Osteoblast (primary cell): ENCODE data around the gene DNAJB11. TPM values are rescaled to one million over a fixed set of nuclear protein-coding genes. Genes with fewer than 3 reads are reported as not detected.
A peak's percentile ranks its signal among the peaks of the same experiment; 100 is the strongest.

ENCODE experiments used
- DNase-seq: peaks from one replicate; pipeline ENCODE4 v3.0.0; 2011; ENCODE audit warnings: low spot score, mixed read lengths; ENCODE audit not compliant: insufficient read length; ENCODE audit errors: missing footprints
- H2AFZ ChIP-seq: 2 replicates; pipeline ENCODE4 v1.6.0; 2011; ENCODE audit warnings: mild to moderate bottlenecking, low read length
- H3K27ac ChIP-seq: 2 replicates; pipeline ENCODE4 v1.5.1; 2011; ENCODE audit warnings: mild to moderate bottlenecking, low read depth, low read length, moderate library complexity
- H3K27me3 ChIP-seq: 2 replicates; pipeline ENCODE4 v1.6.0; 2012; ENCODE audit warnings: mild to moderate bottlenecking, control low read depth, inconsistent platforms, low read length, moderate library complexity; ENCODE audit not compliant: insufficient read depth
- H3K36me3 ChIP-seq: 2 replicates; pipeline ENCODE4 v1.5.1; 2011; ENCODE audit warnings: mild to moderate bottlenecking, low read length, control low read depth, moderate library complexity; ENCODE audit not compliant: insufficient read depth
- H3K4me1 ChIP-seq: 2 replicates; pipeline ENCODE4 v1.5.1; 2011; ENCODE audit warnings: mild to moderate bottlenecking, low read length, control low read depth, moderate library complexity; ENCODE audit not compliant: insufficient read depth
- H3K4me2 ChIP-seq: 2 replicates; pipeline ENCODE4 v1.6.0; 2011; ENCODE audit warnings: mild to moderate bottlenecking, low read length; ENCODE audit not compliant: insufficient read depth
- H3K4me3 ChIP-seq: fragments of 200-600 bp; sonication (generic); 3 replicates; pipeline ENCODE4 v1.5.1; 2012; ENCODE audit warnings: mild to moderate bottlenecking, low read length, inconsistent platforms; ENCODE audit not compliant: insufficient read depth
- H3K79me2 ChIP-seq: 2 replicates; pipeline ENCODE4 v1.6.0; 2012; ENCODE audit warnings: mild to moderate bottlenecking, low read length, control low read depth, inconsistent platforms; ENCODE audit not compliant: insufficient read depth
- H3K9me3 ChIP-seq: 2 replicates; pipeline ENCODE4 v1.5.1; 2011; ENCODE audit warnings: low read depth, low read length, control low read depth
- H4K20me1 ChIP-seq: 2 replicates; pipeline ENCODE4 v1.6.0; 2012; ENCODE audit warnings: mild to moderate bottlenecking, low read length, control low read depth; ENCODE audit not compliant: insufficient read depth
- total RNA-seq: library from RNA; depleted of rRNA; stranded (reverse); fragments of >200 nt; gene quantifications from 2 replicates; pipeline ENCODE4 v1.2.3, GENCODE V29; 2012
- TF ChIP-seq, protein P1 (sequence below): IDR thresholded peaks from 2 replicates; pipeline ENCODE4 v1.5.1; 2011; ENCODE audit warnings: mild to moderate bottlenecking, low read depth, low read length, moderate library complexity; ENCODE audit errors: extremely low read depth

Gene DNAJB11
- total RNA-seq, 1 donor, result 35.8 TPM

DNA sequence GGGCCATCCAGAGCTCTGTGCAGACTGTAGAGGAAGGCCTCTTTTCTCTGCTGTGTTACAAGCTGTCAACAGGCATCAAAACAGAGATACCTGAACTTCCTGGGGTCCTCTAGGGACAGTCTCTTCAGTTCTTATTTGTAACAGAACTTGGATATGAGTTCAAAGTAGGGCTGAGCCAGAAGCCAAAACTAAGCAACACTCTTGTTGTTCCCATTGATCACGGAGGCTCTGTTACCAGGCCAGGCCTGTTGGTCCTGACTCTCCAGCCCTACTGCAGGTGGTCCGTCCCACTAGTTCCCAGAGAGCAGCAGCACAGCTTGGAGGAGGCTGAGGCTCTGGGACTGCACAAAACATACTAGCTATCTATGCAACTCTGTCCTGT is 29.3 kb downstream of the DNAJB11 start:
- H3K9me3 ChIP-seq, result no peaks in the 10 kb centered on the region
- DNase-seq, result peak; percentile 77
- TF ChIP-seq, protein P1, sequence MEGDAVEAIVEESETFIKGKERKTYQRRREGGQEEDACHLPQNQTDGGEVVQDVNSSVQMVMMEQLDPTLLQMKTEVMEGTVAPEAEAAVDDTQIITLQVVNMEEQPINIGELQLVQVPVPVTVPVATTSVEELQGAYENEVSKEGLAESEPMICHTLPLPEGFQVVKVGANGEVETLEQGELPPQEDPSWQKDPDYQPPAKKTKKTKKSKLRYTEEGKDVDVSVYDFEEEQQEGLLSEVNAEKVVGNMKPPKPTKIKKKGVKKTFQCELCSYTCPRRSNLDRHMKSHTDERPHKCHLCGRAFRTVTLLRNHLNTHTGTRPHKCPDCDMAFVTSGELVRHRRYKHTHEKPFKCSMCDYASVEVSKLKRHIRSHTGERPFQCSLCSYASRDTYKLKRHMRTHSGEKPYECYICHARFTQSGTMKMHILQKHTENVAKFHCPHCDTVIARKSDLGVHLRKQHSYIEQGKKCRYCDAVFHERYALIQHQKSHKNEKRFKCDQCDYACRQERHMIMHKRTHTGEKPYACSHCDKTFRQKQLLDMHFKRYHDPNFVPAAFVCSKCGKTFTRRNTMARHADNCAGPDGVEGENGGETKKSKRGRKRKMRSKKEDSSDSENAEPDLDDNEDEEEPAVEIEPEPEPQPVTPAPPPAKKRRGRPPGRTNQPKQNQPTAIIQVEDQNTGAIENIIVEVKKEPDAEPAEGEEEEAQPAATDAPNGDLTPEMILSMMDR, result no peak
- no peaks in the 10 kb centered on the region for H3K79me2 ChIP-seq
- no peak overlapping the region for H3K27ac ChIP-seq
- H2AFZ ChIP-seq, result no peak overlapping the region
- H3K27me3 ChIP-seq, result no peaks in the 10 kb centered on the region
- peaks cover 3% of the 10 kb centered on the region for H3K4me1 ChIP-seq
- H3K36me3 ChIP-seq, result no peaks in the 10 kb centered on the region
- H3K4me3 ChIP-seq, result no peak overlapping the region
- H4K20me1 ChIP-seq, result no peaks in the 10 kb centered on the region
- H3K4me2 ChIP-seq, result no peak overlapping the region

DNA sequence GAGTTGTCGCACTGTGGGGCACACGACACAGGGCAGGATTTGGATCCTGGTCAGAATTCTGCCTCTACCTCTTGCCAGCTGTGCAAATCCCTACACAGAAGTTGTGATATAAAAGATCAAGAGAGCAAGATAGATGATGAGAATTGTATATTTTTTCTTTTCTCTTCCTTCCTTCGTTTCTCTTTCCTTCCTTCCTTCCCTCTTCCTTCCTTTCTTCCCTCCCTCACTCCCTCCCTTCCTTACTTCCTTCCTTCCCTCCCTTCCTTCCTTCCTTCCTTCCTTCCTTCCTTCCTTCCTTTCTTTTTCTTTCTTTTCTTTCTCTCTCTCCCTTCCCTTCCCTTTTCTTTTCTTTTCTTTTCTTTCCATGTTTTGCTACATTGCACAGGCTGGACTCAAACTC is 30.4 kb downstream of the DNAJB11 start:
- H3K9me3 ChIP-seq, result no peaks in the 10 kb centered on the region
- H3K27ac ChIP-seq, result no peak overlapping the region
- no peaks in the 10 kb centered on the region for H3K27me3 ChIP-seq
- H3K4me3 ChIP-seq, result no peak overlapping the region
- TF ChIP-seq, protein P1, result no peak
- no peak overlapping the region for H3K4me2 ChIP-seq
- H3K36me3 ChIP-seq, result no peaks in the 10 kb centered on the region
- H3K4me1 ChIP-seq, result peaks cover 3% of the 10 kb centered on the region
- no peak for DNase-seq
- no peak overlapping the region for H2AFZ ChIP-seq
- H4K20me1 ChIP-seq, result no peaks in the 10 kb centered on the region
- no peaks in the 10 kb centered on the region for H3K79me2 ChIP-seq

DNA sequence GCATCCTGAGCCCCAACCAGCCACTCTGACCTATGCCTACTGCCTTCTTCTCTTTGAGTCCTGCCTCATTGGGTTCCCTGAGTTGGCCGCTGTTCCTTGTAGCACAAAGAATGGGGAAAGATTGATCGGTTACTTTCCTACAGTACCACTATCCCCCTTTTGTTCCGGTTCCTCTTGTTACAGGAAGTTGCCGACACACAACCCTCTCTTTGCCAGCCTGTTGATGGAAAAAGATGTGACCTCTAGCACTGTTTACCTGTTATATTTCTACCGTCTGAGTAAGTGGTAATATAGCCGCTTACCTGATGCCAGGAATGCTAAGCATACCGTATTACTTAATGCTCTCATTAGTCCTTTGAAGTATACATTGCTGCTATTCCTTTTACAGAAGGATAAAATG is 32.6 kb downstream of the DNAJB11 start:
- Histone ChIP-seq H3K4me2 (no peak overlapping the region), H2AFZ (no peak overlapping the region), H3K9me3 (no peaks in the 10 kb centered on the region), H3K4me1 (peaks cover 3% of the 10 kb centered on the region), H4K20me1 (no peaks in the 10 kb centered on the region), H3K4me3 (no peak overlapping the region), H3K36me3 (no peaks in the 10 kb centered on the region), H3K27me3 (no peaks in the 10 kb centered on the region), H3K27ac (no peak overlapping the region), H3K79me2 (no peaks in the 10 kb centered on the region)
- TF ChIP-seq, protein P1, result no peak
- DNase-seq, result no peak

DNA sequence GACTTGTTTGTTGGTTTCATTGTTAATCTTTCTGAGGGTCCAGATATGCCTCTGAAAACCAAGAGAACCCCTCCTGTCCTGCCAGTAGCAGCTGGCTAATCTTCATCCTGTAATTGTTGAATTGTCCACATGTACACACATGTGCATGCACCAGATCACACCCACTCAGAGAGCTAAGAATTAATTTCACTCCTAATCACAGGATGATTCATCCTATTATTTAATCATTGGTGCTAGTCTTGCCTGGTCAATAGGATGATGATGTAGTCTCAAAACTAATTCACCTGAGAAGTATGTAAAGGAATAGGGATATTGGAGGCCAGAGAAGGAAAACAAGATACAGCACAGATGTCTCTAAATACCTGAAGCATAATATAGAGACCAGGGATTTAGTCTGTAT is 34.6 kb downstream of the DNAJB11 start:
- H3K36me3 ChIP-seq, result no peaks in the 10 kb centered on the region
- H3K79me2 ChIP-seq, result no peaks in the 10 kb centered on the region
- no peak overlapping the region for H3K4me3 ChIP-seq
- H3K27ac ChIP-seq, result no peak overlapping the region
- no peaks in the 10 kb centered on the region for H4K20me1 ChIP-seq
- no peak overlapping the region for H3K4me2 ChIP-seq
- no peaks in the 10 kb centered on the region for H3K27me3 ChIP-seq
- H2AFZ ChIP-seq, result no peak overlapping the region
- TF ChIP-seq, protein P1, result no peak
- DNase-seq, result no peak
- no peaks in the 10 kb centered on the region for H3K4me1 ChIP-seq
- H3K9me3 ChIP-seq, result no peaks in the 10 kb centered on the region
